HG02852 (cell line): ENCODE data around the gene ANAPC2.
"Not testable (repeated sequence)": the region's sequence is repeated elsewhere in the genome, so short reads cannot be mapped to it uniquely, and the experiment has no call there.

Experiments
- ATAC-seq: cut with Tn5 transposase; IDR thresholded peaks from one replicate; pipeline ENCODE4 v1.9.1; 2021; ENCODE audit warnings: mild to moderate bottlenecking, moderate library complexity; ENCODE audit not compliant: unreplicated experiment

Gene ANAPC2

GRCh38 chr9:137148242-137148641 is 40.1 kb downstream of the ANAPC2 start:
- no peak for ATAC-seq

- ATAC-seq, result no peak
These were observed 40.6 kb downstream of the ANAPC2 start for GRCh38 chr9:137147793-137148160.

DNA sequence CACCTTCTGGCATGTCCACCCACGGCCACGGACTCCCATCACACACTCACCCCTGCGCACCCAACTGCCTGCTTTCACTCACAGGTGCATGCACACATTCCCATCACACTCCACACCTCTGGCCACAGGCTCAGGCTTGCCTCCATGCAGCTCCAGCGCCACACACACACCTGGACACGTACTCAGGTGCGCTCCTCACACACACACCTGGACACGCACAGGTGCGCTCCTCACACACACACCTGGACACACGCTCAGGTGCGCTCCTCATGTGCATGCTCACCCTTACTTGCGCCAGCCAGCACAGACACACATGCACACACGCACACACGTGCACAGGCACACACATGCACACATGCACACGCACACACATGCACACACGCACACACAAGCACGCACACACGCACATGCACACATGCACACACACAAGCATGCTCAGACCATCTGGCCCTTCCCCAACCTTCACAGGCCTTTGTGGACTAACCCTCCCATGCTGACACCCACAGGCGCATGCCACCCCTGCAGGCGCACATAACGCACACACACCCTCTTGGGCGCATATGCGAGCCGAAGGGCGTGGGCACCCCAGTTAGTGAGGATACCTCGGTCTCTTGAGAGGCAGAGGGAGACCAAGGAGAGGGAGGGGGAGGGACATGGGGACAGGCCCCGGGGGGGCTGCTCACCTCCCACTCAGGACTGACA is 41.1 kb downstream of the ANAPC2 start:
- no peak for ATAC-seq

- no peak for ATAC-seq
These were observed 41.8 kb downstream of the ANAPC2 start for GRCh38 chr9:137146527-137146918.

GRCh38 chr9:137145731-137146526 is 42.4 kb downstream of the ANAPC2 start:
- ATAC-seq, result no peak

DNA sequence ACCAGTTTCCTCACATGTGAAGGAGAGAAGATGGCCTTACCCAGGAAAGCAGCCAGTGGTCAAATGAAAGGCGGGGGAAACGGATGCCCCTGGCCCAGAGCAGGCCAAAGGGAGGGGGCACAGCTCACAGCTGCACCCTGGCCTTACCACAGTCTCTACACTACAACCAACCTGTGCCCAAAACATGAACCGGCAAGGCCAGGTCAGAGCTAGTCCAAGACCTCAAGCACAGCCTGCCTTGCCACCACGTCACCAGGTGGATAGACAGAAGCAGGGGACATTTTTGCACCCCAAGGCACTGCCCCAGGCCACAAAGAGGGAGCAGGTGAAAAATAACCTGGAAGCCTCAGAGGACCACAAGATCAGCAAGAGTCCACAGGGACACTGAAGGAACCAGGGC is 44.9 kb downstream of the ANAPC2 start:
- ATAC-seq, result no peak

DNA sequence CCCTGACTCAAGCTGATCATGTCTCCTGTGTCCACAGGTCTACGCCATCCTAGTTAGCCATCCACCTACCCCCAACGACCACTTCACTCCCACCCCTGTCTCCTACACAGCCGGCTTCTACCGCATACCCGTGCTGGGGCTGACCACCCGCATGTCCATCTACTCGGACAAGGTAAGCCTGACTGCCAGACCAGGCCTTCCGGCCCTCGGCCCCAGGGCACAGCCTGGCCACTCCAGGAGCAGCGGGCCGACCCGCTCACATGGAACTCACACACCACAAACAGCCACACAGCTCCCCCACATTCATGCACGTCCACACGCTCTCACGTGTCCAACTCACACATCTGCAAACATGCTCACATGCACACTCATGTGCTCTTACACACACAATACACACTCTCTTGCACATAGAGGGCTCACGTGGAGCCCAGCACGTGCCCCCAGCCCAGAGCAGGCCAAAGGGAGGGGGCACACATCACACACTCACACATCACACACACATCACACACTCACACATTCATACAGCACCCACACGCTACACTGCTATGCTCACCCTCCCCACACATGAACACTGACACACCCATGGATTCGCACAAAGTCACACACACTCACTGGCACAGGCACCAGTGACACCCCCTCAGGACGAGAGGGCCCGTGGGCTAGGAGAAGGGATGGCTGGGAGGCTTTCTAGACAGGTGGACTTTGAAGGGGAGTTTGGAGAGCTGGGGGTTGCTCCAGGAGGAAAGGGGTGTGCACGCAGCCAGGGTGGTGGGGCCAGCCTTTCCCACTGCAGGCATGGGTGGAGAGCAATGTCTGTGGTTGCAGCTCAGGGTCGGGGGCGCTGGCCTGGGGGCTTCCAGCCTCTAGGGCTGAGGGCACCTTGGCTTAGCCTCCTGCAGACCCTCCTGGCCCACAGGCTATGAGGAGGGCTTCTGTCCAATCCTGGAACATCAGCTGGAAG is 46.1 kb downstream of the ANAPC2 start:
- ATAC-seq, result no peak

DNA sequence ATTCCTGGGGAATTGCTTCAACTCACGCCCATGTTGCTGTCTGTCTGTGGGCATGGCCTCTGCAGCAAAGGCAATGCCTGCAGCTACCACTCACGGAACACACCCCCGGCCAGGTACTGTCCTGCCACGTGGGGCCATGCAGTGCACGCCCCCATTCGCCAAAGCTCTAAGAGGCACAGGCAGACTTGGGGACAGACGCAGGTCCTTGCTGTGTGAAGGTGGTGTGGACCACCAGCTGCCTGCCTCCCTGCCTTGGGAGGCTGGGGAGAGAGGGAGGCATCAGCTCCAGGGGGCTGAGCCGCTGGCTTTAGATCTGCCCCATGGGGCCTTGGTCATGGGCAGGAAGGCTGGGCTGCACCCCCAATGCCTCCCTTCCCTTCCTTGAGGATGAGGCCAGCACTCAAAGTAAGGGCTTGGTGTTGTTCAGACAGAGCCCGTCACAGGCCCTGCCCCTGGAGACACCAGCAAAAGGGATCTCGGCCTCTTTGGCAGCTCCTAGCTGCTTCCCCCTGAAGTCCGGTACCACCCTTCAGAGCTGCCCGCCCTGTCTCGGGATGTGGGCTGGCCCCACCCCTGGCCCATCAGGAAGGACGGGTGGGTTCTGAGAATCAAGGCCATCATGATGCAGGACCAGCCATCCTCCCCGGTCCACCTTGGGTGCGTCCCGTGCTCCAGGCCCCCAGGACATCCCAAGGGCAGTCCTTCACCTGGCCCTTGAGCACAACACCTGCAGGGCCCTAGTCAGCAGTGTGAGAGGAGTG is 47.1 kb downstream of the ANAPC2 start:
- ATAC-seq, result no peak

- ATAC-seq, result no peak
These were observed 48.0 kb downstream of the ANAPC2 start for GRCh38 chr9:137140151-137141012.

DNA sequence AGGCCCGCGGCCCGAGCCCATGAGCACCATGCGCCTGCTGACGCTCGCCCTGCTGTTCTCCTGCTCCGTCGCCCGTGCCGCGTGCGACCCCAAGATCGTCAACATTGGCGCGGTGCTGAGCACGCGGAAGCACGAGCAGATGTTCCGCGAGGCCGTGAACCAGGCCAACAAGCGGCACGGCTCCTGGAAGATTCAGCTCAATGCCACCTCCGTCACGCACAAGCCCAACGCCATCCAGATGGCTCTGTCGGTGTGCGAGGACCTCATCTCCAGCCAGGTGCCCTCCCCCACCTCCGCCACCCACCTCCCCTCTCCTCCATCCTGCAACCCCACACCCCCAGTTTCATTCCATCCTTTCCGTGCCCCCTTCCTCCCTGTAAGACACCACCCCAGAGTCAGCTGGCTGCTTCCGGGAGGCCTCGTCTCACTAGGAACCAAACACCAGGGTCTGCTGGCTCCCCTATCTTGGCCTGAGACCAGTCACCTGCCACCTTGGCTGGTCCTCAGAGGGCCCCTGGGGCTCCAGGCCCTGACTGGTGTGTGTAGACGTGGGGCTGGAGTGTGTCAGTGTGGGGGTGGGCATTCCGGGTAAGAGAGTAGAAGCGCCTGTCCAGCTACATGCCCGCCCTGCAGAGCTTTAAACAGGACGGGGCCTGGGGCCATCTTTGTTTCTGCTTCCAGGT is 48.8 kb downstream of the ANAPC2 start:
- no peak for ATAC-seq

GRCh38 chr9:137138722-137139467 is 49.5 kb downstream of the ANAPC2 start, which contains the start of gene GRIN1:
Gene GRIN1, plus strand, starts transcription at chr9:137139154. Its CDS starts 333 bp downstream, at chr9:137139487.
- ATAC-seq, result no peak

- no peak for ATAC-seq
These were observed 50.2 kb downstream of the ANAPC2 start for GRCh38 chr9:137138058-137138721.

GRCh38 chr9:137136881-137137607 is 51.3 kb downstream of the ANAPC2 start:
- ATAC-seq, result no peak

DNA sequence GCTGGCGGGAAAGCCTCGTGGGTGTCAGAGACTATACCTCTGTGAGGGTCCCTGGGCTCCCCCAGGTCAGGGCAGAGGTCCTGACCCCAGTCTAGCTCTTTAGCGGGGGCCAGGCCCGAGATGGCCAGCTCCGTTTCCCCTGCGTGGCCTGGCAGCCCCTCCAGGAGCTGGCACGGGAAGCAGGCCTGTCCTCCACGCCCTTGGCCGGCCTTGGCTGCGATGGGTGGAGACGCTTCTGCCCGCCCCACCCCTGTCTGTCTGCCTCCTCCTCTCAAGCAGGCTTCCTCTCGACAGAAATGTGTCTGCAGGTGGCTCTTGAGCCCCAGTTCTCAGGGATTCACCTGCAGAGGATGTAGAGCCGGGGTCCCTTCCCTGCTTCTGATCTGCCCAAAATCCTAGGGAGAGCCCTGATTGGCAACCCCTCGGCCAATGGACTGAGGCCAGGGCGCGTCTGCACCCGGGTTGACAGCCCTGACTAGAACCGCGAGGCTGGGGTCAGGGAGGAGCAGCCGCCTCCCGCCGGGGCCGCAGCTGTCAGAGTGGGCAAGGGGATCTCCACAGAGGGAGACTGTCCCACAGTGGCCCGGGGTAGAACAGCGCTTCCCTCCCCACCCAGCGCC is 52.0 kb downstream of the ANAPC2 start:
- ATAC-seq, result no peak

DNA sequence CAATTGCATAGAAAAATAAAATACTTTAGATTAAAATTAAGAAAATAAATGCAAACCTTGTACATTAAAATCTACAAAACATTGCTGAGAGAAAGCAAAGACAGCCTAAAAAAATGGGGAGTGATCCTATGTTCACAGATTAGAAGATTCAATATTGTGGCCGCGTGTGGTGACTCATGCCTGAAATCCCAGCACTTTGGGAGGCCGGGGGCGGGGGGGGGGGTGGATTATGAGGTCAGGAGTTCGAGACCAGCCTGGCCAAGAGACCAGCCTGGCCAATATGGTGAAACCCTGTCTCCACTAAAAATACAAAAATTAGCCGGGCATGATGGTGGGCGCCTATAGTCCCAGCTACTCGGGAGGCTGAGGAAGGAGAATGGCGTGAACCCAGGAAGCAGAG is 53.2 kb downstream of the ANAPC2 start:
- not testable (repeated sequence) for ATAC-seq

DNA sequence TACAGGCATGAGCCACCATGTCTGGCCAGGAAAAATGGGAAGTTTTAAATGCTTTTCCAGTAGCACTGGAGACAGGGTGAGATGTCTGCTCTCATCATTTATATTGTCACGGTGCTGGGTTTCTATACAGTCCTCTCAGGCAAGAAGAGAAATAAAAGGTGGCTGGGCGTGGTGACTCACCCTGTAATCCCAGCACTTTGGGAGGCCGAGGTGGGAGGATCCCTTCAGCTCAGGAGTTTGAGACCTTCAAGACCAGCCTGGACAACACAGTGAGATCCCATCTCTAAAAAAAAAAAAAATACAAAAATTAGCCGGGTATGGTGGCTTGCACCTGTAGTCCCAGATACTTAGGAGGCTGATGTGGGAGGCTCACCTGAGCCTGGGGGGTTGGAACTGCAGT is 54.2 kb downstream of the ANAPC2 start:
- no peak for ATAC-seq
